GM12873 (cell line): ENCODE measurements around the gene SCFD2.

Experiments
- CTCF ChIP-seq: IDR thresholded peaks from 2 replicates; pipeline ENCODE4 v1.5.1; 2012; ENCODE audit warnings: low read depth, mild to moderate bottlenecking, moderate library complexity, low read length, control low read depth; ENCODE audit not compliant: insufficient read depth; ENCODE audit errors: missing control alignments

The SCFD2 gene

GRCh38 chr4:53322696-53323095, 43.2 kb downstream of the SCFD2 start:
- TF ChIP-seq CTCF: no peak

- TF ChIP-seq CTCF: no peak
Measured at GRCh38 chr4:53321984-53322289, 43.9 kb downstream of the SCFD2 start.

- no peak for TF ChIP-seq CTCF
Measured at GRCh38 chr4:53321151-53321983, 44.5 kb downstream of the SCFD2 start.

DNA sequence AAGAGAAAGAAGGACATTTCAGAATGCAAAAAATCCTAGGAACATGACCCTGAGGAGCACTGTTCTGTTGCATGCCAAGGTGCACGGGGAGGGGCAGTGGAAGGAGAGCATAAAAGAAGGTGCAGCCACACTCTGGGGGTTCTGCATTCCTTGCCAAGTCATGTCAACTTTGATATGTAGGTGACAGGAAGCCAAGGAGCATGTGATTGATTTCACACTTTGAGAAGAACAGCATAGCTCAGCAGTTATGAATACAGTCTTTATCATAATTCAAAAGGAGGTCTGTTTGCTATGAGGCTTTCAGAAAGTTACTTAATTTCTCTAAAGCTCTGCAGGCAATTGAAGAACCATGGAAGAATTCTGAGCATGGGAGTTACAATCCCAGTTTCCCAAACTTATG, 50.6 kb downstream of the SCFD2 start:
- TF ChIP-seq CTCF: no peak

DNA sequence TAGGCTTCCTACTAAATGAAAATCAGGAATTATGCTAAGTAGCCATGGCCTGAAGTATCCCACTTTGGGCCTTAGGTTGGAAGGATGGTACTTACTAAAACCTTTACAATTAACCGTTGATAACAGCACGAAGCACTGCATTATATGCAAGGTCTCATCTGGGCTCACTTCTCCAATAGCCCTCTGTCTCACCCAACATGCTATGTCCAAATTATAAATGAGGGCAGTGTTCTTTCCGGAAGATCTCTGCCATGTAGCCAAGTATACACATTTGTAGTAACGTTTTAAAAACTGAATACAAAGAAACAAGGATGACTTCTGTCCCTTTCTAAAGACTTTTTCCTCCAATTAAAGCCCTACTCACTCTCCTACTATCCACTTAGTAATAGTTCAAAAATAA, 51.6 kb downstream of the SCFD2 start:
- TF ChIP-seq CTCF: no peak

- peak; percentile 6 for TF ChIP-seq CTCF
Measured at GRCh38 chr4:53313510-53313909, 52.4 kb downstream of the SCFD2 start.

- TF ChIP-seq CTCF: no peak
Measured at GRCh38 chr4:53309321-53310040, 56.4 kb downstream of the SCFD2 start.
